K562 (cell line): ENCODE measurements around the gene TACR2. TPM values are rescaled to one million over a fixed set of nuclear protein-coding genes. Genes with fewer than 3 reads are reported as not detected.

Source experiments
- ATAC-seq: fragments of 200-7000 bp; cut with Tn5 transposase; 3 replicates; pipeline ENCODE4 v1.9.1; 2020; ENCODE audit warnings: moderate library complexity
- BruUV-seq: library from RNA; stranded (reverse); fragments of 400-500 nt; replicated peaks from 2 replicates; lab custom pipeline; 2021; lab: Mats Ljungman, UMichigan
- CTCF ChIA-PET: fragments of 300-600 bp; formaldehyde crosslinking; extraction: SDS; loops from one replicate; lab custom pipeline; 2021; ENCODE audit warnings: low intra/inter-chr PET ratio; lab: Yijun Ruan, JAX
- POLR2A ChIA-PET: fragments of 300-600, 350-650 bp; sonication (Branson Sonifier 250); formaldehyde crosslinking; extraction: SDS; loops from one replicate; lab custom pipeline; 2021; ENCODE audit warnings: antibody characterized with exemption, inconsistent platforms; lab: Yijun Ruan, JAX
- DNase-seq, 4 experiments: peaks; one replicate each; pipeline versions ENCODE4 v3.0.0 to v3.0.0-alpha.2; 2011 to 2018; ENCODE audit warnings: low spot score in 3 of 4, mixed read lengths in 3 of 4; ENCODE audit errors: extremely low read depth in 1 of 4
- FAIRE-seq: peaks from 2 replicates; lab custom pipeline; 2011; peaks lifted over from hg19 to GRCh38; lab: Jason Lieb, UNC
- H2AFZ ChIP-seq: 2 replicates; pipeline ENCODE4 v1.6.0; 2011; ENCODE audit warnings: low read depth, low read length, control low read depth, inconsistent platforms
- H3K27ac ChIP-seq: fragments of 200-600 bp; 3 replicates; pipeline ENCODE4 v1.8.0; 2011; ENCODE audit warnings: low read depth, mild to moderate bottlenecking, control low read depth, inconsistent platforms, low read length, moderate library complexity, mixed read lengths; ENCODE audit errors: extremely low read depth
- H3K27me3 ChIP-seq, 2 experiments: fragments of 300-600 bp in 1 of 2; 2 replicates in 1 of 2; 3 replicates in 1 of 2; pipeline versions ENCODE4 v1.6.0 to v1.8.0; 2011; ENCODE audit warnings: inconsistent platforms in 2 of 2, low read length in 2 of 2, mild to moderate bottlenecking in 1 of 2, mixed read lengths in 1 of 2, moderate library complexity in 1 of 2; ENCODE audit not compliant: control insufficient read depth in 2 of 2, insufficient read depth in 2 of 2
- H3K36me3 ChIP-seq: fragments of 300-600 bp; 3 replicates; pipeline ENCODE4 v1.8.0; 2011; ENCODE audit warnings: mild to moderate bottlenecking, low read length, inconsistent platforms; ENCODE audit not compliant: control insufficient read depth, insufficient read depth
- H3K4me1 ChIP-seq, 2 experiments: fragments of 200-600 bp in 1 of 2; replicated peaks in 1 of 2; 2 replicates in 1 of 2; 3 replicates in 1 of 2; pipeline versions ENCODE4 v1.5.1 to v1.8.0; 2011; ENCODE audit warnings: inconsistent platforms in 2 of 2, low read length in 2 of 2, mild to moderate bottlenecking in 1 of 2, mixed read lengths in 1 of 2, moderate library complexity in 1 of 2; ENCODE audit not compliant: control insufficient read depth in 2 of 2, insufficient read depth in 2 of 2
- H3K4me2 ChIP-seq: 2 replicates; pipeline ENCODE4 v1.6.1; 2011; ENCODE audit warnings: low read length, control low read depth, inconsistent platforms, mixed read lengths; ENCODE audit not compliant: insufficient read depth
- H3K4me3 ChIP-seq: fragments of 200-600 bp; sonication (generic), shearing (Covaris generic); 2 replicates; pipeline ENCODE4 v1.5.1; 2016; ENCODE audit warnings: control low read depth, inconsistent platforms
- H3K79me2 ChIP-seq: fragments of 200-600 bp; 3 replicates; pipeline ENCODE4 v1.8.0; 2011; ENCODE audit warnings: low read length, inconsistent platforms; ENCODE audit not compliant: control insufficient read depth, insufficient read depth
- H3K9ac ChIP-seq, 2 experiments: 2 replicates each; pipeline versions ENCODE4 v1.6.0 to v1.6.1; 2011; ENCODE audit warnings: low read depth in 2 of 2, low read length in 2 of 2, control low read depth in 1 of 2, inconsistent platforms in 1 of 2, mild to moderate bottlenecking in 1 of 2, mixed read lengths in 1 of 2; ENCODE audit not compliant: insufficient read depth in 1 of 2
- H3K9me1 ChIP-seq: one replicate; pipeline ENCODE4 v1.6.0; 2011; ENCODE audit warnings: inconsistent platforms, mild to moderate bottlenecking, low read length, moderate library complexity; ENCODE audit not compliant: control insufficient read depth, insufficient read depth
- H3K9me3 ChIP-seq: replicated peaks from 2 replicates; pipeline ENCODE4 v1.5.1; 2011; ENCODE audit warnings: low read depth, low read length, inconsistent platforms; ENCODE audit not compliant: control insufficient read depth, insufficient read depth
- H4K20me1 ChIP-seq: replicated peaks from 2 replicates; pipeline ENCODE4 v1.6.1; 2011; ENCODE audit warnings: low read length, inconsistent platforms, mixed read lengths; ENCODE audit not compliant: control insufficient read depth, insufficient read depth
- FUS ChIP-seq: fragments of 200-400 bp; formaldehyde crosslinking; optimal IDR thresholded peaks from 2 replicates; pipeline ENCODE3; 2017; ENCODE audit warnings: low read depth, low read length
- WGBS: fragments of 100-300 bp; shearing (Covaris generic); methylation state at CpG from one replicate; pipeline ENCODE4 v1.1.6; 2016; ENCODE audit warnings: low coverage, mixed read lengths; ENCODE audit not compliant: insufficient coverage; ENCODE audit errors: missing lambda C conversion rate; 5-methylcytosine and 5-hydroxymethylcytosine counted together
- in situ Hi-C: fragments of 300-500 bp; cut with MboI; formaldehyde crosslinking; loops from 4 replicates; pipeline ENCODE4 v1.15.0; 2018; ENCODE audit warnings: inconsistent platforms, mixed read lengths
- intact Hi-C: fragments of 100-400 bp; cut with micrococcal nuclease; formaldehyde crosslinking; loops from 2 replicates; pipeline ENCODE4 v1.14.2; 2022
- polyA plus RNA-seq, 8 experiments: library from polyadenylated mRNA; depleted of rRNA in 4 of 8; stranded (reverse) in 5 of 8; unstranded in 3 of 8; fragments of >200 nt; fragmentation: Nextera tagmentation in 2 of 8; fragmentation: Illumina TruSeq in 1 of 8; extraction: Ambion mirVana in 2 of 8; extraction: Trizol in 1 of 8; gene quantifications; 2 replicates each; pipeline versions ENCODE4 v1.2.1 to v1.2.3, GENCODE V29; 2011 to 2014; ENCODE audit warnings: inconsistent platforms in 1 of 8, missing spikeins in 1 of 8
- total RNA-seq, 7 experiments: library from RNA; depleted of rRNA in 6 of 7; stranded (reverse); fragments of >200 nt in 6 of 7; fragmentation: Illumina TruSeq in 2 of 7; extraction: Trizol in 2 of 7; gene quantifications; 2 replicates each; pipeline versions ENCODE4 v1.2.1 to v1.2.3, GENCODE V29; 2011 to 2021; ENCODE audit warnings: low replicate concordance in 1 of 7
- TF ChIP-seq, protein P1 (sequence below): fragments of 450-650 bp; IDR thresholded peaks from 2 replicates; pipeline ENCODE4 v1.6.1; 2016

The TACR2 gene
- total and polyA plus RNA-seq, 9 of the 15 experiments (the other 6 are each of a cell fraction or from before 2014, with no cell fraction given), result not detected

DNA sequence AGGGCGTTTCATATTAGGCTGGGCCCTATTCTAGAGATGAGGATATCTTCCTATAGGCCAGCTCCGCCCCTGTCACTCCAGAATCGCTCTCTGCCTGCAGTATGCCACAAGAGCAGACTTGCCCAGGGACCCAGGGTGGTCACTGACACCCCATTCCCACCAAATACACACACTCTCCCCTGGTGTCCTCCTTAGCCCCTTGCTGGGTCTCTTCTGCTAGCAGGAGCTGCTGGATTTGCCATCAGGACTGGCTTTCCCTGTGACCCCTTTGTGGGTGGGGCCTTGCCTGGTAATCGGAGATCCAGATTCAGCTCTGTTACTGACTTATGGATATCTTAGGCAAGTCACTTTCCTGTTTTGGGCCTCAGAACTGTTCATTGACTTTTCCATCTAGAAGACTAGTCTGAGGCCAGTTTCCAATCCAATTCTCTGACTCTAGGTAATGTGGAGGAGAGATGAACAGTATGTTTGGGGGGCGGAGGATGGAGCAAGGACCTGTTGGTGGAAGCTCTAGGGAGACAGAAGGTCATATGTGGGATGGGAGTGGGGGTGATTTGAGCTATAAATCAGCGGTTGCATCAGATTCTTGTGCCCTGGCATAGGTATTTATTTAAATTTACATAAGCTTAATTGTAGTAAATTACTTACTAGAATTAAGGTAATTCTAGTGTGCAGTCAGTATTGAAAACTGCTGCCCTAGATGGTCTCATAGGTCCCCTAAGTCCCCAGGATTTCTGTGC, 36.1 kb upstream of the TACR2 start:
- POLR2A ChIA-PET, result interaction anchor here (0.8 to 1.5 kb wide), 3 partner anchors 10 to 12 kb away, joined by 3 to 6 read pairs (median 3); no protein-coding TSS in a partner anchor

More for the DNA sequence above, 36.1 kb upstream of the TACR2 start:
- no peak for DNase-seq
- BruUV-seq, result no TSS peak
- Histone ChIP-seq H2AFZ (no peak overlapping the region), H3K4me1 (peaks cover 5 to 11% of the 10 kb centered on the region in 2 experiments; a peak in 3 of 5 replicates), H4K20me1 (no peaks in the 10 kb centered on the region), H3K27me3 (0 out of 5 replicates have a peak, but pooled peaks cover 0 to 9% of the 10 kb centered on the region in 2 experiments), H3K79me2 (no peaks in the 10 kb centered on the region), H3K9ac (no peak overlapping the region), H3K36me3 (no peaks in the 10 kb centered on the region), H3K27ac (no peak overlapping the region), H3K9me1 (no peaks in the 10 kb centered on the region), H3K9me3 (no peaks in the 10 kb centered on the region), H3K4me2 (no peak overlapping the region), H3K4me3 (no peak overlapping the region)
- intact Hi-C loops, result no loop called here
- TF ChIP-seq, protein P1, sequence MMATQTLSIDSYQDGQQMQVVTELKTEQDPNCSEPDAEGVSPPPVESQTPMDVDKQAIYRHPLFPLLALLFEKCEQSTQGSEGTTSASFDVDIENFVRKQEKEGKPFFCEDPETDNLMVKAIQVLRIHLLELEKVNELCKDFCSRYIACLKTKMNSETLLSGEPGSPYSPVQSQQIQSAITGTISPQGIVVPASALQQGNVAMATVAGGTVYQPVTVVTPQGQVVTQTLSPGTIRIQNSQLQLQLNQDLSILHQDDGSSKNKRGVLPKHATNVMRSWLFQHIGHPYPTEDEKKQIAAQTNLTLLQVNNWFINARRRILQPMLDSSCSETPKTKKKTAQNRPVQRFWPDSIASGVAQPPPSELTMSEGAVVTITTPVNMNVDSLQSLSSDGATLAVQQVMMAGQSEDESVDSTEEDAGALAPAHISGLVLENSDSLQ, result 0 out of 2 replicates have a peak, but pooled peaks have one; percentile 9
- TF ChIP-seq FUS, result no peak
- ATAC-seq, result no peak
- FAIRE-seq, result no peak
- 12% methylated on average over 6 of the region's 6 CpGs for WGBS
- in situ Hi-C loops, result no loop called here
- CTCF ChIA-PET, result no interaction called here
